Ammon's horn (tissue), 1 donor: ENCODE measurements around the gene B3GAT1.
"Not testable (repeated sequence)": the region's sequence is repeated elsewhere in the genome, so short reads cannot be mapped to it uniquely, and the experiment has no call there.

Experiments used
- DNase-seq: peaks from one replicate; pipeline ENCODE4 v3.0.0-alpha.2; 2016; ENCODE audit warnings: low spot score

Gene B3GAT1

GRCh38 chr11:134355656-134356055 is 56.4 kb downstream of the B3GAT1 start:
- no peak for DNase-seq

- DNase-seq, result no peak
Measured at GRCh38 chr11:134355136-134355535, 56.9 kb downstream of the B3GAT1 start.

GRCh38 chr11:134352111-134352510 is 59.9 kb downstream of the B3GAT1 start:
- no peak for DNase-seq

- DNase-seq, result no peak
Measured at GRCh38 chr11:134350381-134350780, 61.7 kb downstream of the B3GAT1 start.

- no peak for DNase-seq
Measured at GRCh38 chr11:134349802-134350355, 62.2 kb downstream of the B3GAT1 start.

GRCh38 chr11:134349109-134349801 is 62.8 kb downstream of the B3GAT1 start:
- DNase-seq, result no peak

DNA sequence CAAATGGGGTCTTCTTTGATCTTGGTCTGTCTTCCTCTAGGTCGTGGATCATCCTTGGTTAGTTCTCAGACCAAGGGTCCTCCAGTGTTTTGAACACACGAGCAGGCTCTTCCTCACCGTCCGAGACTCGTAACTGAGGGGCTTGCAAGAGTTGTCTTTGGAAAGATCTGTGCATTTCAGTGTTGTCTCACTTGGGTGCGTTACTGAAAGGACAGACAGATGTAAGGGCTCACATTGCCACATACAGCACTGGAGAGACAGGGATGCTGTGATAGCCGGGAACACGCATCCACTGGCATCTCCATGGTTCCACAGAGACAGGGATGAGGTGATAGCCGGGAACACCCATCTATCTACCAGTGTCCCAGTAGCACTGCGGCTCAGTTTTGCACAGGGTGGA is 64.6 kb downstream of the B3GAT1 start:
- no peak for DNase-seq

- DNase-seq, result no peak
Measured at GRCh38 chr11:134346976-134347350, 65.1 kb downstream of the B3GAT1 start.

DNA sequence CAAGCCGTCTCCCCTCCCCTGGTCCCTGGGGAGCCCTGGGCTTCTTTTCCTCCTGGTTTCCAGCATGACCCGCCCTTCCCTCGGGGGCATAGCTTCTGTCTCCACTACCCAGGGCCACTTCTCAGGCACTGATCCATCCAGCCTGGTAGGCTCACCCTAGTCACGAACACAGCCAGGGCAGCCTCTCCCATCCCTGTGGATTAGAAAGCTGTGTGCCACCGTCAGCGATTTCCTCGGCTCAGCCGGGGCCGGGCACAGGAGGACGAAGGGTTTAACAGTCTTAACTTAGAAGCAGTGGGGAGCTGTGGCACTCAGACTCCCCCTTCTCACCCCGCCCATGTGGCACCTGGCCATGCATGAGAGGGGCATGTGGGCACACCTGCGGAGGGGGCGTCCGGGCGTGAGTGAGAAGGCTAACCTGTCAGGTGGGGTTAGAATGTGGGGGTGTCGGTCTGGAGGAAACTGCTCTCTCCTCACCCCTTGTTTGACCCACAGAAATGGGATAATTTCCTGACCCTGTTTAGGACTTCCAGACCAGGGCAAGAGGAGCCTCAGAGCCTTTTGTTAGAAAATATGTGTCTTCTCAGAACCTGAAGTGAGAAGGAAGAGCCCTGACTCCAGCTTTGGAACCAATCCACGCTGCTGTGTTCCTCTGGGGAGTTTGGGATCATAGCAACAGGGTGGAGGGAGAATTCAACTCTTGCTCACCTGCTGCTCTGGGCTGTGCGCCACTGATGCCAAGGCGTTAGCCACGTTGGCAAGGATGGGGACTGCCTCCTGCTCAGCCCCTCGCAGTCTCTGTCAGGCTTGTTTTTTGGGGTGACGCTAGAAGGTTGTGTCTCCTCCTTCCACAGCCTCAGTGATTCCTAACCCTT is 65.7 kb downstream of the B3GAT1 start:
- DNase-seq, result no peak

DNA sequence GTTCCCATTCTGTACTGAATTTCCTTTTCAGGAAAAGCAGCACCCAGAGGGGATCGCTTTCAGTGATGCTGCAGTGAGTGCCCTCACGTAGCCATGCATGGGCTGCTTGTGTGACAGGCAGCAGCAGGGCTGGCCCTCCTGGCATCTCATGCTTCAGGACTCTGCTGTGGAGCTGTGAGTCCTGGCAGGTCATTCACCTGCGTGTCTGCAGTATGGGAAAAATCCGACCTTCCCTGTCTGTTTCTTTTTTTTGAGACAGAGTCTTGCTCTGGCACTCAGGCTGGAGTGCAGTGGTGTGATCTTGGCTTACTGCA is 66.8 kb downstream of the B3GAT1 start:
- no peak for DNase-seq

DNA sequence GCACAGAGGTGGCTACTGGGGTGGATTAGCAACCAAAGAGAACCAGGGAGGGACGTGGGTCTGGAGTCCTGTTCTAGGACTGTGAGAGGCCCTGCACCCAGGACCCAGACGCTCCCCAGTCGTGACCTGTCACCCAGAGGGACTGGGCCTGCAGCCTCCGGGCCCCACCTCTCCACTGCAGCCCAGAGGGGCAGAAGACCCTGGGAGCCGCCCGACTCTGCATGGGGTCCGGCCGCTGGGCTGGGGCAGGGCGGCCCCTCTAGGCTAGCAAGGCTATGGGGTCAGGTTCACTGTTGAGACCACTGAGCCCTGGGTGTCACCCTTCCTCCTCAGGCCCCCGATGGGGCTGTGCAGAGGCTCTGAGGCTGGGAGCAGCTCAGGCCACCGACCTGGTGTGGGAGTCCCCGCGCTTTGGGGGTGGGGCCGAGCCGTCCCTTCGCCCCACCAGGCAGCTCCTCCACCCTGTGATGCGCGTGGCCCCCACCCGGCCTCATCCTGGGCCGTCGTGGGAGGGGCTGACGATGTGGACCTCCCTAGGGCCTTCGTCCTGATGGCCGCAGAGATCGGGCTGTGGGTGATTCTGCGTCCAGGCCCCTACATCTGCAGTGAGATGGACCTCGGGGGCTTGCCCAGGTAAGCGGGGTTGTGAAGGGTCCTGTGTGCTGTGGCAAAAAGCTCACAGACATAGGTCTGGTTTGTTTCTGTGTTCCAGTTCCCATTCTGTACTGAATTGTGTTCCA is 67.4 kb downstream of the B3GAT1 start:
- DNase-seq, result not testable (repeated sequence)

DNA sequence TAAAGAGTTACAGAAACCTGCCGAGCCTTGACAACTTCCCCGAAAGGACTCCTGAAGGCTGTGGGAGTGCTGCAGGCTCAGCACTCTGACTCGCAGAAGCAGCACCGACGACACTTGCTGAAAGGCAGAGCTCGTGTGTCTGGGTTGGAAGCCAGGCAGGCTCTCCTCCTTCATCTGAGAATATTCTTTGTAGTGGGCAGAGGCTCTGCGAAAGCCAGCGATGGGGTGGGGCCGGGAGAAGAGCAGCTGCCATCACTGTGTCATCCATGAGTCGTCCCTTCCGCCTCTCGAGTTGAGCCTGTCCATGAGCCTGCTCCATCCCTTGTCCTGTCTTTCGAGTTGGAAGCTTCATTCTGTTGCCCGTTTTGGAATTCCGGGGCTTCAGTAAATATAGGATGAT is 68.4 kb downstream of the B3GAT1 start:
- no peak for DNase-seq

- no peak for DNase-seq
Measured at GRCh38 chr11:134342572-134343340, 69.3 kb downstream of the B3GAT1 start.

DNA sequence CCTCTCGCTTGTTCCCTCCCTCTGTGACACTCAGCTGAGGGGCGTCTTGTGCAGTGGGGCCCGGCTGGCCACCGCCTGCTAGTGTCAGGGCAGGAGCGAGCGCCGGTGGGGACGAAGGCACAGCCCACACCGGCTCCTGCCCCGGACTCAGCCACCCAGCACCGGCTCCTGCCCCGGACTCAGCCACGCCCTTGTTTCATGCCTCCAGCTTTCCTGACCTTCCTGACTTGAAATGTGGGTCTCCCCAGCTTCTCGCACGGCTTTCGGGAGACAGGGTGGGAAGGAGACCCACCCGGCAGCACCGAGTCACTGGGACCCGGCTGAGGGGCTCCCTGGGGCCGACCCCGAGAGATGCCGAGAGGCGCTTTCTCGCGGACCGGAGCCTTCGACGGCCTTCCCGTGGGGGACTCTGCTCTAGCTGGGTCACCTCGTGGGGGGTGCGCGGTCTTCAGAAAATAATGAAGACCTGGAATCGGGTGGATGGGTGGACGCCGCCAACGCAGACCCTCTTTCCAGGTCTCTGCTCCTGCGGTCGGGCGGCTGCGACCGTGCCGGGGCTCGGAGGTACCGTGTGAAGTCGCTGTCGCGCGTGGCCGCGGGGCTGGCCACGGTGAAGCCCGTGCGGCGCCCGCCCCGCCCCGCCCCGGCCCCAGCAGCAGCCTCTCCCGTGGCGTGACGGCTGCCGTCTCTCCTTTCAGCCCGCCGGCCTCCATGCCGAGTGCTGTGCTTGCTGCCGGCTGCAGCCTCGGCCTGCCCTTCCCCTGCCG is 70.1 kb downstream of the B3GAT1 start:
- no peak for DNase-seq

DNA sequence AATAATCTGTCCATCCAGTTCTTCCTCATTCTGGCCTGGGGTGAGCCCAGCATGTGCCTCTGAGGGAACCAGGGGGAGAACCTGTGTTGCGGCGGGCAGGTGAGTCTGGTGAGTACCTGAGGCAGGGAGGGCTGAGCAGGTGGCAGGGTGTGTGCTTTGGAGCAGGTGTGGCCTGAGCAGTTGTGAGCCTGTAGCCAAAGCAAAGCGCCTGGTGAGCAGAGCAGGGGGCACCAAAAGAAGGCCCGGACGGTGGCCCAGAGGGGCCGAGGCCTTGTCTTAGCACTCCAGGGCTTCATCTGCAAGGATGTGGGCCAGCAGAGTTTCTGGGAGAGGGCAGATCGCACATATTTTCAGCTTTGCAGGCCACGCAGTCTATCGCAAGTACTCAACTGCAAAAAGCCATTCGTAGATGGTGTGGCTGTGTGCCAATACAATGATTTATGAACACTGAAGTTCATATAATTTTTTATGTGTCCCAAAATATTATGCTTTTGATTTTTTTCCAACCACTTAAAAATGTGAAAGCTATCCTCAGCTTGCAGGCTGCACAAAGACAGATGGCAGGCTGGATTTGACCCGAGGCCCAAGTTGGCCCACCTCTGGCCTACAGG is 71.6 kb downstream of the B3GAT1 start:
- DNase-seq, result no peak

DNA sequence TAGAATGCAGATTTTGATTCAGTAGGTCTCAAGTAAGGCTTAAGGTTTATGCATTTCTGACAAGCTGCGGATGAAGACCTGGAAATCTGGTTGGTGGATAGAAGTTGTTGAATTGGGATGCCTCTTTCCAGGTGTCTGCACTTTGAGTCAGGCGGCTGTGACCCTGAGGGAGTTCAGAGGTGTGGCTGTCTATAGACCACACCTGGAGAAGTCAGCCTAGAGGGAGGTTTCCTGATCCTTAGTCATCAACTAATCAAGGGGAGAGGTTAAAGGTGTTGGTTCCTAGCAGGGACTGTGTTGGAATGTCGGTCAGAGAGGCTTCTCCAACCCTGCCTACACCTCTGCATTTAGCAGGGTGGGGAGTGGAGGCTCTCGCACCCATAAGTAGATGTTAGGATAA is 72.3 kb downstream of the B3GAT1 start:
- no peak for DNase-seq

DNA sequence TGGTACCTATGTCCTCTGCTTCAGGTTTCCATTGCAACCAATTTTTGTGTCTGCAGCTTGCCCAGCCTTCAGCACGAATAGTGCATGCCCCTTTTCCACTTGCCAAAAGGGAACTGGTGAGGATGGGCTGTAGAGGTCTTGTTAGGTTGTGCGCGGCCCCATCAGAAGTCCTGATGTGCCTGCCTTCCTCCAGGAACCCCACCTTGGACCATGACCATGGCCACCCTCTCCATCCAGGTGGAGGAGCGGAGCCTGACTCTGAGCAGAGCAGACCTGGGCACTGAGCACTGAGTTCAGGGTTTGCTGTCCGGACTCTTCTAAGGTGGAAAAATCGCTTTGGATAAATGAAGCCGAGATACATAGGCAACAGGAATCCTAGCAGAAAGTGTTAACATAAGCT is 73.4 kb downstream of the B3GAT1 start:
- no peak for DNase-seq

DNA sequence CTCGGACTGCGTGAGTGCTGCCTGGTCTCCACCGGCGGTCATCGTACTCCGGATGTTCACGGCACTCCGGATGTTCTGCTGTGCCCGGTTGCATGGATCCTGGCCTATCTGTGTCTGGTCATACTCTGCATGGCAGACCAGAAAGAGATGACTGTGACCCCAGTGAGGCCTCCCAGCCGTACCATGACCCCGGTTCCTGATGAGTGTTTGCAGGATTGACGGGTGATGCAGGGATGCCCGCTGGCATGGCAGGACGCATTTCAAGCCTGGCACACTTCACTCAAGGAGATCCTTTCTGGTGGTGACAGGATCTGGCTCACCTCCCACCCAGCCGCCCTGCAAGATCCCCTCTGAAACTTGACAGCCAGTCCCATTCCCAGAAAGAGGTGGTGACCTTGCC is 74.0 kb downstream of the B3GAT1 start:
- no peak for DNase-seq

DNA sequence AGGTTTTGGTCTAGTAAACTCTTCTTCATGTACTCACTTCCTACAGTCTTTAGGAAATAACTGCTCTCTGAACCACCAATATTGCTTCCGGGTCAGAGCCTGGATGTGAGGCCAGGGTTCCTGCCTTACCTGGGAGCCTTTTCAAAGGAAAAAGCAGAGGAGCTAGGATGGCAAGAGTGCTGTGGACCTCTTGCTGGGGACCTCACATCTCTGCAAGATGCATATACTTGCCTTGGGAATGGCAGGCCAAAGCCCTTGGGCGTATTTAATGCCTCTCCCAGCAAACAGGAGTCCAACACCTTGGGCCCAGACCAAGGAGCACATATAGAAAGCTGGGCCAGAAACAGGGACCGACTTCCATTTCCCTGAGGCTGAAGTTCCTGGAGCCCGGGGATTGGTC is 75.0 kb downstream of the B3GAT1 start:
- no peak for DNase-seq

- DNase-seq, result no peak
Measured at GRCh38 chr11:134334796-134335571, 77.1 kb downstream of the B3GAT1 start.
